ENCODE data around the gene HYAL4.

DNA sequence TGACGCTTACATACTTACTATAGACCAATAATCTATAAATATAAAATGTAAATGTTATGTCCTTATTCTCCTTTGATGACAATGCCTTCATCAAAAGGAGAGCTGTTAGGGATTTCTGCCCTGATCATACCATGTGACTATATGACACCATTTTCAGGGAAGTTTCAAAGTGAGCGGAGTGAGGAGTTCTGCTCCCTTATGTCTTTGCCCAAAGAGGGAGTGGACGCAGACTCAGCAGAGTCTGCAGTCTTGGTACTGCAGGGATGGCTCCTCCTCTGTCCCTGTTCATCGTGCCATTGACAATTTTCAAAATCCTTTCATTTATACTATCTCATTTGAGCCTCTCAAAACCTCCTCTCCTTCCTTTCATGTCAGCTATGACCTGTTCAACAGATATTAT is 27.9 kb downstream of the HYAL4 start:
- TF ChIP-seq, protein P1, sequence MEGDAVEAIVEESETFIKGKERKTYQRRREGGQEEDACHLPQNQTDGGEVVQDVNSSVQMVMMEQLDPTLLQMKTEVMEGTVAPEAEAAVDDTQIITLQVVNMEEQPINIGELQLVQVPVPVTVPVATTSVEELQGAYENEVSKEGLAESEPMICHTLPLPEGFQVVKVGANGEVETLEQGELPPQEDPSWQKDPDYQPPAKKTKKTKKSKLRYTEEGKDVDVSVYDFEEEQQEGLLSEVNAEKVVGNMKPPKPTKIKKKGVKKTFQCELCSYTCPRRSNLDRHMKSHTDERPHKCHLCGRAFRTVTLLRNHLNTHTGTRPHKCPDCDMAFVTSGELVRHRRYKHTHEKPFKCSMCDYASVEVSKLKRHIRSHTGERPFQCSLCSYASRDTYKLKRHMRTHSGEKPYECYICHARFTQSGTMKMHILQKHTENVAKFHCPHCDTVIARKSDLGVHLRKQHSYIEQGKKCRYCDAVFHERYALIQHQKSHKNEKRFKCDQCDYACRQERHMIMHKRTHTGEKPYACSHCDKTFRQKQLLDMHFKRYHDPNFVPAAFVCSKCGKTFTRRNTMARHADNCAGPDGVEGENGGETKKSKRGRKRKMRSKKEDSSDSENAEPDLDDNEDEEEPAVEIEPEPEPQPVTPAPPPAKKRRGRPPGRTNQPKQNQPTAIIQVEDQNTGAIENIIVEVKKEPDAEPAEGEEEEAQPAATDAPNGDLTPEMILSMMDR (conservative IDR thresholded peaks at IDR 0.05; ENCODE audit: low read depth, low read length) = no peak
- TF ChIP-seq EZH2 (IDR thresholded peaks at IDR 0.05; ENCODE audit: borderline replicate concordance, low read depth, low read length, poor library complexity, severe bottlenecking) = no peak
